Mammary epithelial cell (primary cell): Measurements from ENCODE around the gene ARSK.

Source experiments
- EZH2 ChIP-seq: IDR thresholded peaks from 2 replicates; pipeline ENCODE4 v1.6.1; 2012; ENCODE audit warnings: low read length, inconsistent platforms, borderline replicate concordance
- TF ChIP-seq, protein P1 (sequence below), 2 donors: IDR thresholded peaks in 1 of 2; conservative IDR thresholded peaks in 1 of 2; 2 replicates each; pipeline ENCODE4 v1.5.1; 2011 to 2012; ENCODE audit warnings: inconsistent platforms in 2 of 2, low read length in 2 of 2, mild to moderate bottlenecking in 2 of 2, control low read depth in 1 of 2, low read depth in 1 of 2; ENCODE audit not compliant: insufficient read depth in 1 of 2; ENCODE audit errors: extremely low read depth in 1 of 2

DNA sequence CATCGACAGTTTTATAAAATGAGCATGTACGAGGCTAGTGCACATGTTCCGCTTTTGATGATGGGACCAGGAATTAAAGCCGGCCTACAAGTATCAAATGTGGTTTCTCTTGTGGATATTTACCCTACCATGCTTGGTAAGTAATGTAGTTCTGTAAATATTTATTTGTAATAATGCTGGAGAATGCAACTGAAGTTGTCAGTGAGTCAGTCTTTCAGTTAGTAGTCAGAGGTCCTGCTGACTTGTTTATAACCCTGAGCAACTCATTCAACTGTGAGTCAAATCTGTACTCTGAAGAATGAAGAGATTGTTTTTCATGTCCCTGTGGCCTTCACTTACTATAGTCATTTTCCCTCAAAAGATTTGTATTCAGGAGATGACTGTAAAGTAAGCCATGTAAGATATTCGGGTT, 36.6 kb downstream of the ARSK start:
- TF ChIP-seq, protein P1, sequence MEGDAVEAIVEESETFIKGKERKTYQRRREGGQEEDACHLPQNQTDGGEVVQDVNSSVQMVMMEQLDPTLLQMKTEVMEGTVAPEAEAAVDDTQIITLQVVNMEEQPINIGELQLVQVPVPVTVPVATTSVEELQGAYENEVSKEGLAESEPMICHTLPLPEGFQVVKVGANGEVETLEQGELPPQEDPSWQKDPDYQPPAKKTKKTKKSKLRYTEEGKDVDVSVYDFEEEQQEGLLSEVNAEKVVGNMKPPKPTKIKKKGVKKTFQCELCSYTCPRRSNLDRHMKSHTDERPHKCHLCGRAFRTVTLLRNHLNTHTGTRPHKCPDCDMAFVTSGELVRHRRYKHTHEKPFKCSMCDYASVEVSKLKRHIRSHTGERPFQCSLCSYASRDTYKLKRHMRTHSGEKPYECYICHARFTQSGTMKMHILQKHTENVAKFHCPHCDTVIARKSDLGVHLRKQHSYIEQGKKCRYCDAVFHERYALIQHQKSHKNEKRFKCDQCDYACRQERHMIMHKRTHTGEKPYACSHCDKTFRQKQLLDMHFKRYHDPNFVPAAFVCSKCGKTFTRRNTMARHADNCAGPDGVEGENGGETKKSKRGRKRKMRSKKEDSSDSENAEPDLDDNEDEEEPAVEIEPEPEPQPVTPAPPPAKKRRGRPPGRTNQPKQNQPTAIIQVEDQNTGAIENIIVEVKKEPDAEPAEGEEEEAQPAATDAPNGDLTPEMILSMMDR (conservative IDR thresholded peaks at IDR 0.05 in 1 of 2, IDR thresholded peaks at IDR 0.05 in 1 of 2; ENCODE audit: extremely low read depth in 1 of 2, insufficient read depth in 1 of 2, low read depth in 1 of 2, low read length in 2 of 2) = no peak
- no peak for TF ChIP-seq EZH2
